Measurements from ENCODE around the gene GNAS-AS1.

Gene GNAS-AS1

DNA sequence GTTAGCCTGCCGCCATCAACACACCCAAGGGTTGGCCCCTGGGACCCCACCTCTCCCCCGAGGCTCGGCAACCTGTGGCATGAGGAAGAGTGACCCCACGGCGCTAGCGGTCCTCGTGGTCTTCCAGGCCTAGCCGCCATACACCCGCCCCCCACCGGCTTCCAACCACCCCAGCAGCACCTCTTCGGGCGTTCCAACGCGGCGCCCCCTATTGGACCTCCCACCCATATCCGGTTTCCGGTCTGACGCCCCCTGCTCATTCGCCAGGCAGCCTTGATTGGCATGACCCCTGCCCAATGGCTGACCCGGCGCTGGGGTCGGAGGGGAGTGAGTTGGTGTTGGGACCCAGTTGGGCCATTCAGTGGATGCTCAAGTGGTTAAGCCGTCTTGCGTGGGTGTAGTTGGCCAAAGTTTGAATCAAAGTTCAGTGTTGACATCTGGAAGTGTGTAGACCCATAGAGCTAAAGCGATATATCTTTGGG, at the start of gene GNAS-AS1:
GNAS-AS1 (minus strand) TSS at position 210 of the 482 bp plus-strand sequence.
- H3K4me1 ChIP-seq (ENCODE audit: low read depth, poor library complexity, severe bottlenecking) = no peaks in the 10 kb centered on the region
- no peaks in the 10 kb centered on the region for H3K79me2 ChIP-seq (ENCODE audit: insufficient read depth, low read depth)
- no peaks in the 10 kb centered on the region for H3K36me3 ChIP-seq (ENCODE audit: insufficient read depth)
- no peaks in the 10 kb centered on the region for H3K27me3 ChIP-seq (ENCODE audit: insufficient read depth, low read depth)
- TF ChIP-seq, protein P1, sequence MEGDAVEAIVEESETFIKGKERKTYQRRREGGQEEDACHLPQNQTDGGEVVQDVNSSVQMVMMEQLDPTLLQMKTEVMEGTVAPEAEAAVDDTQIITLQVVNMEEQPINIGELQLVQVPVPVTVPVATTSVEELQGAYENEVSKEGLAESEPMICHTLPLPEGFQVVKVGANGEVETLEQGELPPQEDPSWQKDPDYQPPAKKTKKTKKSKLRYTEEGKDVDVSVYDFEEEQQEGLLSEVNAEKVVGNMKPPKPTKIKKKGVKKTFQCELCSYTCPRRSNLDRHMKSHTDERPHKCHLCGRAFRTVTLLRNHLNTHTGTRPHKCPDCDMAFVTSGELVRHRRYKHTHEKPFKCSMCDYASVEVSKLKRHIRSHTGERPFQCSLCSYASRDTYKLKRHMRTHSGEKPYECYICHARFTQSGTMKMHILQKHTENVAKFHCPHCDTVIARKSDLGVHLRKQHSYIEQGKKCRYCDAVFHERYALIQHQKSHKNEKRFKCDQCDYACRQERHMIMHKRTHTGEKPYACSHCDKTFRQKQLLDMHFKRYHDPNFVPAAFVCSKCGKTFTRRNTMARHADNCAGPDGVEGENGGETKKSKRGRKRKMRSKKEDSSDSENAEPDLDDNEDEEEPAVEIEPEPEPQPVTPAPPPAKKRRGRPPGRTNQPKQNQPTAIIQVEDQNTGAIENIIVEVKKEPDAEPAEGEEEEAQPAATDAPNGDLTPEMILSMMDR (conservative IDR thresholded peaks at IDR 0.05; ENCODE audit: low read depth, low read length) = peak; percentile 57; the same call in 1 of the 2 replicates
- no peak within 1 kb of the TSS for H3K27ac ChIP-seq
- peak within 1 kb of the TSS; percentile 58 for H3K4me2 ChIP-seq
- no peaks in the 10 kb centered on the region for H4K20me1 ChIP-seq (ENCODE audit: insufficient read depth)
- H3K4me3 ChIP-seq (IDR thresholded peaks at IDR 0.05; ENCODE audit: insufficient read depth, low read depth, low read length) = no peak within 1 kb of the TSS
- peak within 1 kb of the TSS; percentile 89 for H2AFZ ChIP-seq (ENCODE audit: low read depth)
- H3K9ac ChIP-seq = peak within 1 kb of the TSS; percentile 25; the same call in 1 of the 2 replicates

DNA sequence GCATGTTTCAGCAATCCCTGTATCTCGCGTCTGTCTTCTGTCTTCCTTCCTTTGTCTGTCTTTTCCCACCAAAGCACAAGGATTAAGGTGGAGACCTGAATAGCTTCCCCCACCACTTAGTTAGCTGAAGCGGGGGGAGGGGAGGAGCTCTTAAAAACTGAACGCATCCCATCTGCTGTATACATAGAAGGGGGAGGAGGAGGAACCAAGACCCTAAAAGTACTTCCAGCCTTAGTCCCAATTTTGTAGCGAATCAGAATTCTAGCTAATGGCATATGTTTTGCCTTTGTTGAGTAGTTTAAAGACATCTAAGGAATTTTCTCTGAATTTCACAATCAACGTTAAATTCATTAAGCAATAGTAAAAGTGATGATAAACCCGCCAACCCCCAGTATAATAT, 49.7 kb upstream of the GNAS-AS1 start:
- Histone ChIP-seq H3K36me3 (ENCODE audit: insufficient read depth) (peaks cover 23% of the 10 kb centered on the region), H3K79me2 (ENCODE audit: insufficient read depth, low read depth) (peaks cover 100% of the 10 kb centered on the region), H3K4me2 (peak overlapping the region; percentile 8; the same call in 1 of the 2 replicates), H3K4me1 (ENCODE audit: low read depth, poor library complexity, severe bottlenecking) (peaks cover 90% of the 10 kb centered on the region), H3K27me3 (ENCODE audit: insufficient read depth, low read depth) (no peaks in the 10 kb centered on the region), H2AFZ (ENCODE audit: low read depth) (no peak overlapping the region), H3K4me3 (IDR thresholded peaks at IDR 0.05; ENCODE audit: insufficient read depth, low read depth, low read length) (no peak overlapping the region), H3K27ac (no peak overlapping the region), H4K20me1 (ENCODE audit: insufficient read depth) (peaks cover 26% of the 10 kb centered on the region), H3K9ac (no peak overlapping the region)
- TF ChIP-seq, protein P1 (conservative IDR thresholded peaks at IDR 0.05; ENCODE audit: low read depth, low read length) = no peak

DNA sequence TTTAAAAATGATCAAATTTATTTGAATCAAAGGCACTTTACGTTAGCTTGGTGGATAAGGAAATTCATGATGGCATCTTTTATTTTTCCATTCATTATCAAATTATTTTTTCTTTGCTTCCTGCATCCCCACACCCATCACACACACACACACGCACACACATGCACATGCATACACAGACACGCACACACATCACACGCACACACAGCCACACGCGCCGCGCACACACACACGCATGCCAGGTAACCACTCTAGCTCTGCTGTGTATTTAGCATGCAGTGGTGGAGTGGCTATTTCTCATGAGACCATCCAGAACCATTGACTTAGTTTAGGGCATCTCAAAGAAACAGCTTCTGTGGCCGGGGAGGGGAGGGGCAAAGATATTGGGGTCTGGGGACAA, 48.8 kb upstream of the GNAS-AS1 start:
- Histone ChIP-seq H3K9ac (no peak overlapping the region), H3K27ac (no peak overlapping the region), H3K4me1 (ENCODE audit: low read depth, poor library complexity, severe bottlenecking) (peaks cover 90% of the 10 kb centered on the region), H3K4me2 (no peak overlapping the region; the same call in 1 of the 2 replicates), H4K20me1 (ENCODE audit: insufficient read depth) (peaks cover 35% of the 10 kb centered on the region), H3K36me3 (ENCODE audit: insufficient read depth) (peaks cover 16% of the 10 kb centered on the region), H3K4me3 (IDR thresholded peaks at IDR 0.05; ENCODE audit: insufficient read depth, low read depth, low read length) (no peak overlapping the region), H3K79me2 (ENCODE audit: insufficient read depth, low read depth) (peaks cover 100% of the 10 kb centered on the region), H3K27me3 (ENCODE audit: insufficient read depth, low read depth) (no peaks in the 10 kb centered on the region), H2AFZ (ENCODE audit: low read depth) (no peak overlapping the region)
- TF ChIP-seq, protein P1 (conservative IDR thresholded peaks at IDR 0.05; ENCODE audit: low read depth, low read length) = no peak

DNA sequence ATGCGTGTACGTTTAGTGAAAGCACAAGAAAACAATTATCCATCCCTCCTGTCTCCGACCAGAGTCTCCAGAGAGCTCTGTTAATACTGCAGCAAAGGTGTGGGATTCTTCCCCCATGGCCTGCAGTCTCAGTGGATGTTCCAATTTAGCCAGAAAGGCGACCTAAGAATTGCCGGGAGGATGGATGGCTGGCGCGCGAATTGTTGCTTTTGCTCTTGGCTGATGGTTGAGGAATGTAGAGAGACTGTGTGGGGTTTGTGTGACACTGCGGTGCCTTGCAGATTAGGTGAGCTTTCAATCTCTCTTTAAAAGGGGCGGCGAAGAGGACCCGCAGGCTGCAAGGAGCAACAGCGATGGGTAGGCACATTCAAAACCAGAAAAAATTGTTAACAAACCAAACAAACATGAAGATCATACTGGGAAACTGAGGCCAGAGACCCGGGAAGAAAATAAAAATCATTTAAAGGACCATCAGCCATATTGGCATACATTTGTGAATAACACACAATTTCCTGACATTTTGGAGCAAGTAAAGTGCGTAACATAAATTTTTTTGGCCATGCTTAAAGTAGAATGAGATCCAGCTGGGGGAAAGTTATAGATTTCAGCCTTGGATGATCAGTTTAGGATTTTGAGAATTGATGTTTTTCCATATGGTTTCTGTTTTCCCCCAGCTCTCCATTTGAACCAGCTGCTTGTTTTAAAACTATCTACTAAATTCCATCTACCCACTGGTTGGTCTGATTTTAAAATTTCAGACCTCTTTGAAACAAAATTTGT, 48.1 kb upstream of the GNAS-AS1 start:
- H3K9ac ChIP-seq = no peak overlapping the region
- H3K4me1 ChIP-seq (ENCODE audit: low read depth, poor library complexity, severe bottlenecking) = peaks cover 90% of the 10 kb centered on the region

More for the DNA sequence above, 48.1 kb upstream of the GNAS-AS1 start:
- H3K4me2 ChIP-seq = no peak overlapping the region
- H4K20me1 ChIP-seq (ENCODE audit: insufficient read depth) = peaks cover 42% of the 10 kb centered on the region
- TF ChIP-seq, protein P1 (conservative IDR thresholded peaks at IDR 0.05; ENCODE audit: low read depth, low read length) = no peak; the same call in 1 of the 2 replicates
- H3K79me2 ChIP-seq (ENCODE audit: insufficient read depth, low read depth) = peaks cover 100% of the 10 kb centered on the region
- H3K27ac ChIP-seq = no peak overlapping the region
- H2AFZ ChIP-seq (ENCODE audit: low read depth) = no peak overlapping the region
- H3K36me3 ChIP-seq (ENCODE audit: insufficient read depth) = peaks cover 10% of the 10 kb centered on the region; the same call in 1 of the 2 replicates
- no peaks in the 10 kb centered on the region for H3K27me3 ChIP-seq (ENCODE audit: insufficient read depth, low read depth)
- no peak overlapping the region for H3K4me3 ChIP-seq (IDR thresholded peaks at IDR 0.05; ENCODE audit: insufficient read depth, low read depth, low read length)

Data from KMS-11 (cell line).